NCI-H345 (cell line): Measurements from ENCODE around the gene MED15.
A peak's percentile ranks its signal among the peaks of the same experiment; 100 is the strongest.
"Not testable (repeated sequence)": the region's sequence is repeated elsewhere in the genome, so short reads cannot be mapped to it uniquely, and the experiment has no call there.

Experiments used
- DNase-seq: peaks from one replicate; lab custom pipeline; 2025; lab: John Stamatoyannopoulos, UW

MED15 gene

GRCh38 chr22:20484948-20485683, 22.3 kb upstream of the MED15 start:
- no peak for DNase-seq

- no peak for DNase-seq
Measured at GRCh38 chr22:20486229-20486628, 21.2 kb upstream of the MED15 start.

- no peak for DNase-seq
Measured at GRCh38 chr22:20487715-20488114, 19.7 kb upstream of the MED15 start.

- no peak for DNase-seq
Measured at GRCh38 chr22:20488946-20489345, 18.5 kb upstream of the MED15 start.

- no peak for DNase-seq
Measured at GRCh38 chr22:20490183-20490940, 17.0 kb upstream of the MED15 start.

GRCh38 chr22:20490941-20491307, 16.5 kb upstream of the MED15 start:
- DNase-seq: no peak

- DNase-seq: no peak
Measured at GRCh38 chr22:20491346-20491745, 16.1 kb upstream of the MED15 start.

GRCh38 chr22:20494978-20495860, 12.2 kb upstream of the MED15 start, which contains the start of gene KLHL22:
Gene KLHL22 (minus strand): TSS chr22:20495795. CDS start chr22:20489211, 6,584 bp downstream.
- peak; percentile 50 for DNase-seq

- DNase-seq: peak; percentile 88
Measured at GRCh38 chr22:20495861-20496681, 11.3 kb upstream of the MED15 start.

GRCh38 chr22:20497426-20497825, 10.0 kb upstream of the MED15 start:
- no peak for DNase-seq

GRCh38 chr22:20498913-20499312, 8.5 kb upstream of the MED15 start:
- no peak for DNase-seq

GRCh38 chr22:20499769-20500168, 7.6 kb upstream of the MED15 start:
- no peak for DNase-seq

GRCh38 chr22:20503816-20504215, 3.6 kb upstream of the MED15 start:
- DNase-seq: no peak

- not testable (repeated sequence) for DNase-seq
Measured at GRCh38 chr22:20504293-20504922, 3.0 kb upstream of the MED15 start.

GRCh38 chr22:20506543-20507252, 712 bp upstream of the MED15 start:
- DNase-seq: no peak

- not testable (repeated sequence) for DNase-seq
Measured at GRCh38 chr22:20508067-20508755, 801 bp downstream of the MED15 start.

GRCh38 chr22:20508815-20509271, 1.4 kb downstream of the MED15 start:
- DNase-seq: no peak

- no peak for DNase-seq
Measured at GRCh38 chr22:20509344-20510047, 2.1 kb downstream of the MED15 start.
